ENCODE data around the gene COL4A2.
"Not testable (repeated sequence)": the region's sequence is repeated elsewhere in the genome, so short reads cannot be mapped to it uniquely, and the experiment has no call there.

The COL4A2 gene

GRCh38 chr13:110307767-110308655, 927 bp downstream of the COL4A2 start:
- no peak for DNase-seq (ENCODE audit: low read depth in 2 of 2)

- no peak for DNase-seq (ENCODE audit: low read depth in 2 of 2)
These were observed 1.7 kb downstream of the COL4A2 start for GRCh38 chr13:110308656-110309359.

GRCh38 chr13:110309661-110310524, 2.8 kb downstream of the COL4A2 start:
- no peak for DNase-seq (ENCODE audit: low read depth in 2 of 2)

GRCh38 chr13:110310541-110311442, 3.7 kb downstream of the COL4A2 start:
- DNase-seq (ENCODE audit: low read depth in 2 of 2) = no peak

GRCh38 chr13:110311443-110312338, 4.6 kb downstream of the COL4A2 start:
- no peak for DNase-seq (ENCODE audit: low read depth in 2 of 2)

GRCh38 chr13:110312339-110313031, 5.4 kb downstream of the COL4A2 start:
- DNase-seq (ENCODE audit: low read depth in 2 of 2) = no peak

- DNase-seq (ENCODE audit: low read depth in 2 of 2) = not testable (repeated sequence)
These were observed 6.2 kb downstream of the COL4A2 start for GRCh38 chr13:110313261-110313660.

- not testable (repeated sequence) for DNase-seq (ENCODE audit: low read depth in 2 of 2)
These were observed 6.6 kb downstream of the COL4A2 start for GRCh38 chr13:110313733-110314132.

GRCh38 chr13:110314516-110315245, 7.6 kb downstream of the COL4A2 start:
- DNase-seq (ENCODE audit: low read depth in 2 of 2) = no peak

- no peak for DNase-seq (ENCODE audit: low read depth in 2 of 2)
These were observed 9.1 kb downstream of the COL4A2 start for GRCh38 chr13:110316196-110316595.

- DNase-seq (ENCODE audit: low read depth in 2 of 2) = no peak
These were observed 10.0 kb downstream of the COL4A2 start for GRCh38 chr13:110317093-110317492.

- DNase-seq (ENCODE audit: low read depth in 2 of 2) = no peak
These were observed 10.6 kb downstream of the COL4A2 start for GRCh38 chr13:110317496-110318195.

GRCh38 chr13:110318920-110319319, 11.8 kb downstream of the COL4A2 start:
- DNase-seq (ENCODE audit: low read depth in 2 of 2) = no peak

GRCh38 chr13:110319397-110319773, 12.3 kb downstream of the COL4A2 start:
- DNase-seq (ENCODE audit: low read depth in 2 of 2) = no peak

GRCh38 chr13:110319774-110320509, 12.9 kb downstream of the COL4A2 start:
- peak in 1 of 2 experiments; percentile 21 for DNase-seq (ENCODE audit: low read depth in 2 of 2)

GRCh38 chr13:110320645-110321044, 13.6 kb downstream of the COL4A2 start:
- no peak for DNase-seq (ENCODE audit: low read depth in 2 of 2)

GRCh38 chr13:110321573-110321972, 14.5 kb downstream of the COL4A2 start:
- DNase-seq (ENCODE audit: low read depth in 2 of 2) = not testable (repeated sequence)

Measured in stimulated activated CD4-positive, alpha-beta T cell treated with anti-CD3 and anti-CD28 coated beads, Interleukin-12 subunit alpha, Interleukin-12 subunit beta, amount 100 ng/mL, for 24 hours (primary cell).